LNCaP clone FGC (cell line): ENCODE data around the gene ARHGAP10.
A peak's percentile ranks its signal among the peaks of the same experiment; 100 is the strongest.

Source experiments
- DNase-seq: peaks from one replicate; pipeline ENCODE4 v3.0.0-alpha.2; 2011; ENCODE audit warnings: low read depth
- H3K4me3 ChIP-seq: 2 replicates; pipeline ENCODE4 v1.5.1; 2011; ENCODE audit warnings: mild to moderate bottlenecking, low read depth, low read length, control low read depth
- CTCF ChIP-seq: IDR thresholded peaks from 2 replicates; pipeline ENCODE4 v1.5.1; 2012; ENCODE audit warnings: mild to moderate bottlenecking; ENCODE audit not compliant: control insufficient read depth, insufficient read depth; ENCODE audit errors: extremely low read depth

ARHGAP10 gene

GRCh38 chr4:147933316-147933715 lies 201.4 kb downstream of the ARHGAP10 start:
- no peak for TF ChIP-seq CTCF
- DNase-seq = no peak

GRCh38 chr4:147933779-147934178 lies 201.9 kb downstream of the ARHGAP10 start:
- H3K4me3 ChIP-seq = no peak overlapping the region
- no peak for TF ChIP-seq CTCF
- no peak for DNase-seq

More at GRCh38 chr4:147933316-147933715, 201.4 kb downstream of the ARHGAP10 start:
- no peak overlapping the region for H3K4me3 ChIP-seq

- no peak for TF ChIP-seq CTCF
- no peak for DNase-seq
These were observed 206.6 kb downstream of the ARHGAP10 start for GRCh38 chr4:147938496-147938895.

GRCh38 chr4:147940171-147940570 lies 208.3 kb downstream of the ARHGAP10 start:
- H3K4me3 ChIP-seq = no peak overlapping the region
- DNase-seq = peak; percentile 83
- TF ChIP-seq CTCF = no peak

More at GRCh38 chr4:147938496-147938895, 206.6 kb downstream of the ARHGAP10 start:
- H3K4me3 ChIP-seq = no peak overlapping the region

- DNase-seq = no peak
- no peak for TF ChIP-seq CTCF
These were observed 209.5 kb downstream of the ARHGAP10 start for GRCh38 chr4:147941373-147941772.

GRCh38 chr4:147942729-147943128 lies 210.8 kb downstream of the ARHGAP10 start:
- no peak for DNase-seq
- no peak for TF ChIP-seq CTCF
- H3K4me3 ChIP-seq = no peak overlapping the region

More at GRCh38 chr4:147941373-147941772, 209.5 kb downstream of the ARHGAP10 start:
- H3K4me3 ChIP-seq = no peak overlapping the region

- no peak for DNase-seq
- TF ChIP-seq CTCF = no peak
- H3K4me3 ChIP-seq = no peak overlapping the region
These were observed 211.3 kb downstream of the ARHGAP10 start for GRCh38 chr4:147943159-147943638.
